CD14-positive monocyte (primary cell): ENCODE measurements around the gene UNC93A. TPM values are rescaled to one million over a fixed set of nuclear protein-coding genes. Genes with fewer than 3 reads are reported as not detected.

Experiments
- DNase-seq, 3 donors: peaks; one replicate each; pipeline ENCODE4 v3.0.0-alpha.2; 2011 to 2022
- H2AFZ ChIP-seq: 2 replicates; pipeline ENCODE4 v1.6.0; 2012; ENCODE audit warnings: mild to moderate bottlenecking, low read depth, low read length, inconsistent platforms; ENCODE audit not compliant: insufficient read depth, poor library complexity, severe bottlenecking
- H3K27ac ChIP-seq, 2 donors: 1 replicate in 1 of 2; 2 replicates in 1 of 2; pipeline ENCODE4 v1.5.1; 2012 to 2013; ENCODE audit warnings: low read length in 2 of 2, control low read depth in 1 of 2, inconsistent platforms in 1 of 2, low read depth in 1 of 2, mild to moderate bottlenecking in 1 of 2
- H3K27me3 ChIP-seq, 2 donors: one replicate each; pipeline versions ENCODE4 v1.6.0 to v1.6.1; 2011 to 2013; ENCODE audit warnings: low read length in 2 of 2; ENCODE audit not compliant: control insufficient read depth in 2 of 2, insufficient read depth in 2 of 2
- H3K36me3 ChIP-seq, 2 donors: replicated peaks in 1 of 2; 1 replicate in 1 of 2; 2 replicates in 1 of 2; pipeline versions ENCODE4 v1.5.1 to v1.6.1; 2012 to 2013; ENCODE audit warnings: low read length in 2 of 2, control low read depth in 1 of 2, inconsistent platforms in 1 of 2, mild to moderate bottlenecking in 1 of 2; ENCODE audit not compliant: insufficient read depth in 2 of 2, control insufficient read depth in 1 of 2
- H3K4me1 ChIP-seq, 2 donors: 1 replicate in 1 of 2; 2 replicates in 1 of 2; pipeline versions ENCODE4 v1.5.1 to v1.6.1; 2012 to 2013; ENCODE audit warnings: low read length in 2 of 2, control low read depth in 1 of 2, inconsistent platforms in 1 of 2, mild to moderate bottlenecking in 1 of 2, moderate library complexity in 1 of 2; ENCODE audit not compliant: insufficient read depth in 2 of 2, control insufficient read depth in 1 of 2
- H3K4me2 ChIP-seq: replicated peaks from 2 replicates; pipeline ENCODE3; 2012; ENCODE audit warnings: low read length, moderate library complexity, mild to moderate bottlenecking; ENCODE audit not compliant: poor library complexity, severe bottlenecking; ENCODE audit errors: extremely low read depth
- H3K4me3 ChIP-seq, 3 experiments: fragments of 200-600 bp in 1 of 3; sonication (generic) in 1 of 3; replicated peaks in 1 of 3; 1 replicate in 2 of 3; 2 replicates in 1 of 3; pipeline ENCODE4 v1.5.1; 2011 to 2013; ENCODE audit warnings: low read length in 3 of 3, mild to moderate bottlenecking in 3 of 3, control low read depth in 2 of 3, low read depth in 2 of 3, inconsistent platforms in 1 of 3, moderate library complexity in 1 of 3
- H3K79me2 ChIP-seq: 2 replicates; pipeline ENCODE4 v1.6.0; 2012; ENCODE audit warnings: mild to moderate bottlenecking, control low read depth, inconsistent platforms, low read length, moderate library complexity; ENCODE audit not compliant: insufficient read depth
- H3K9ac ChIP-seq: 2 replicates; pipeline ENCODE4 v1.6.0; 2017; ENCODE audit warnings: low read length, mild to moderate bottlenecking; ENCODE audit not compliant: insufficient read depth, poor library complexity, severe bottlenecking
- H3K9me3 ChIP-seq, 2 donors: replicated peaks in 1 of 2; 1 replicate in 1 of 2; 2 replicates in 1 of 2; pipeline versions ENCODE4 v1.5.1 to v1.6.1; 2012 to 2013; ENCODE audit warnings: low read length in 2 of 2, control low read depth in 1 of 2; ENCODE audit not compliant: control insufficient read depth in 1 of 2, insufficient read depth in 1 of 2
- H4K20me1 ChIP-seq: 2 replicates; pipeline ENCODE4 v1.6.0; 2012; ENCODE audit warnings: mild to moderate bottlenecking, low read length, control low read depth, moderate library complexity; ENCODE audit not compliant: insufficient read depth
- H3K27ac Mint-ChIP-seq, 7 donors: one replicate each; pipeline ENCODE4 v1.8.0; 2020; ENCODE audit warnings: mild to moderate bottlenecking in 7 of 7, mixed read lengths in 7 of 7, moderate library complexity in 6 of 7, inconsistent platforms in 2 of 7
- H3K27me3 Mint-ChIP-seq, 3 donors: one replicate each; pipeline ENCODE4 v1.8.0; 2021 to 2022; ENCODE audit warnings: low read depth in 3 of 3, mild to moderate bottlenecking in 3 of 3, mixed read lengths in 3 of 3, moderate library complexity in 3 of 3, inconsistent platforms in 1 of 3
- H3K36me3 Mint-ChIP-seq, 2 donors: one replicate each; pipeline ENCODE4 v1.8.0; 2020; ENCODE audit warnings: mixed read lengths in 2 of 2, inconsistent platforms in 1 of 2, mild to moderate bottlenecking in 1 of 2
- H3K4me1 Mint-ChIP-seq: one replicate; pipeline ENCODE4 v1.8.0; 2020; ENCODE audit warnings: mild to moderate bottlenecking, mixed read lengths
- H3K4me3 Mint-ChIP-seq, 2 donors: one replicate each; pipeline ENCODE4 v1.8.0; 2020; ENCODE audit warnings: mild to moderate bottlenecking in 2 of 2, mixed read lengths in 2 of 2, moderate library complexity in 1 of 2
- H3K9me3 Mint-ChIP-seq, 7 donors: one replicate each; pipeline ENCODE4 v1.8.0; 2020 to 2022; ENCODE audit warnings: mixed read lengths in 7 of 7, mild to moderate bottlenecking in 6 of 7, moderate library complexity in 6 of 7, inconsistent platforms in 2 of 7
- CTCF ChIP-seq: fragments of 200-600 bp; IDR thresholded peaks from one replicate; pipeline ENCODE4 v1.8.0; 2022; ENCODE audit warnings: antibody characterized with exemption, mild to moderate bottlenecking
- WGBS: methylation state at CpG from one replicate; pipeline ENCODE4 v1.1.5; 2013; ENCODE audit warnings: missing lambda C conversion rate; ENCODE audit not compliant: insufficient coverage; 5-methylcytosine and 5-hydroxymethylcytosine counted together
- intact Hi-C, 2 donors: fragments of 100-400 bp; cut with micrococcal nuclease; formaldehyde crosslinking; loops; one replicate each; pipeline versions ENCODE4 v1.15.0 to v1.15.1; 2023
- polyA plus RNA-seq, 3 donors: library from polyadenylated mRNA; depleted of rRNA in 1 of 3; unstranded in 2 of 3; stranded (reverse) in 1 of 3; fragments of 300-500 nt in 2 of 3; fragments of >200 nt in 1 of 3; fragmentation: Illumina TruSeq in 2 of 3; gene quantifications; 1 replicate in 2 of 3; 2 replicates in 1 of 3; pipeline ENCODE4 v1.2.3, GENCODE V29; 2012 to 2021

Gene UNC93A
- polyA plus RNA-seq, 3 donors, result not detected

- H3K36me3 ChIP-seq, result no peaks in the 10 kb centered on the region
- no peaks in the 10 kb centered on the region for H3K79me2 ChIP-seq
- no peak for DNase-seq
- no peak for TF ChIP-seq CTCF
- H3K4me1 ChIP-seq, result peaks cover 0 to 5% of the 10 kb centered on the region in 2 donors
- no peak overlapping the region for H3K27ac ChIP-seq
- peaks cover 0 to 4% of the 10 kb centered on the region in 2 donors for H3K27me3 ChIP-seq
- no peak overlapping the region for H3K4me3 Mint-ChIP-seq
- intact Hi-C loops, result loop anchor here in 1 of 2 donors (10.0 kb wide), 1 partner anchor 521 kb away; no protein-coding TSS in a partner anchor
- no peak overlapping the region for H3K27ac Mint-ChIP-seq
- no peaks in the 10 kb centered on the region for H3K9me3 ChIP-seq
- H2AFZ ChIP-seq, result no peak overlapping the region
- H3K4me2 ChIP-seq, result no peak overlapping the region
- H3K27me3 Mint-ChIP-seq, result peaks cover 0 to 6% (median 2%) of the 10 kb centered on the region in 3 donors
- H3K4me3 ChIP-seq, result no peak overlapping the region
- H4K20me1 ChIP-seq, result no peaks in the 10 kb centered on the region
- peaks cover 0 to 3% (median 0%) of the 10 kb centered on the region in 7 donors for H3K9me3 Mint-ChIP-seq
- H3K9ac ChIP-seq, result no peak overlapping the region
- H3K36me3 Mint-ChIP-seq, result no peaks in the 10 kb centered on the region
- H3K4me1 Mint-ChIP-seq, result peaks cover 4% of the 10 kb centered on the region
- 96% methylated on average over 41 of the region's 43 CpGs for WGBS
Observed at GRCh38 chr6:167295495-167296292, 4.6 kb downstream of the UNC93A start.

- intact Hi-C loops, result loop anchor here in 1 of 2 donors (10.0 kb wide), 1 partner anchor 521 kb away; no protein-coding TSS in a partner anchor
- Histone ChIP-seq H3K9ac (no peak overlapping the region), H2AFZ (no peak overlapping the region), H3K36me3 (no peaks in the 10 kb centered on the region), H3K9me3 (no peaks in the 10 kb centered on the region), H3K27ac (no peak overlapping the region), H3K79me2 (no peaks in the 10 kb centered on the region), H3K4me1 (peaks cover 0 to 5% of the 10 kb centered on the region in 2 donors), H3K4me2 (no peak overlapping the region), H4K20me1 (no peaks in the 10 kb centered on the region), H3K27me3 (peaks cover 0 to under 1% of the 10 kb centered on the region in 2 donors), H3K4me3 (no peak overlapping the region)
- no peak for TF ChIP-seq CTCF
- Mint-ChIP-seq H3K4me3 (no peak overlapping the region), H3K27me3 (peaks cover 0 to 6% (median 2%) of the 10 kb centered on the region in 3 donors), H3K27ac (no peak overlapping the region), H3K36me3 (no peaks in the 10 kb centered on the region), H3K9me3 (peaks cover 0 to 3% (median 0%) of the 10 kb centered on the region in 7 donors), H3K4me1 (peaks cover 4% of the 10 kb centered on the region)
- no peak for DNase-seq
- 98% methylated on average over 5 of the region's 5 CpGs for WGBS
Observed at GRCh38 chr6:167296293-167296690, 5.2 kb downstream of the UNC93A start.
